Fibroblast of skin of left biceps (primary cell): ENCODE data around the gene LSMEM2.
A peak's percentile ranks its signal among the peaks of the same experiment; 100 is the strongest.
"Not testable (repeated sequence)": the region's sequence is repeated elsewhere in the genome, so short reads cannot be mapped to it uniquely, and the experiment has no call there.

ENCODE experiments used
- DNase-seq, 2 experiments: peaks; one replicate each; pipeline ENCODE4 v3.0.0-alpha.2; 2013; ENCODE audit warnings: low read depth in 2 of 2

The LSMEM2 gene

GRCh38 chr3:50245831-50246516 is 32.9 kb upstream of the LSMEM2 start:
- DNase-seq: peak; percentile 59 to 61

- peak; percentile 58 to 64 for DNase-seq
These were observed 32.4 kb upstream of the LSMEM2 start for GRCh38 chr3:50246517-50246954.

GRCh38 chr3:50248387-50248786 is 30.5 kb upstream of the LSMEM2 start:
- DNase-seq: no peak

- no peak for DNase-seq
These were observed 29.4 kb upstream of the LSMEM2 start for GRCh38 chr3:50249457-50249856.

GRCh38 chr3:50250514-50250913 is 28.4 kb upstream of the LSMEM2 start:
- DNase-seq: no peak

- no peak for DNase-seq
These were observed 27.7 kb upstream of the LSMEM2 start for GRCh38 chr3:50251220-50251619.

- DNase-seq: no peak
These were observed 24.2 kb upstream of the LSMEM2 start for GRCh38 chr3:50254577-50255250.

GRCh38 chr3:50255251-50255615 is 23.7 kb upstream of the LSMEM2 start:
- no peak for DNase-seq

GRCh38 chr3:50256978-50257890 is 21.7 kb upstream of the LSMEM2 start:
- no peak for DNase-seq

GRCh38 chr3:50258029-50258680 is 20.7 kb upstream of the LSMEM2 start:
- no peak for DNase-seq

- DNase-seq: no peak
These were observed 19.9 kb upstream of the LSMEM2 start for GRCh38 chr3:50258979-50259378.

GRCh38 chr3:50259432-50260026 is 19.4 kb upstream of the LSMEM2 start:
- no peak for DNase-seq

GRCh38 chr3:50260027-50260941 is 18.6 kb upstream of the LSMEM2 start:
- peak; percentile 42 to 43 for DNase-seq

- no peak for DNase-seq
These were observed 17.9 kb upstream of the LSMEM2 start for GRCh38 chr3:50260942-50261441.

GRCh38 chr3:50261505-50261904 is 17.4 kb upstream of the LSMEM2 start:
- DNase-seq: no peak

- not testable (repeated sequence) for DNase-seq
These were observed 16.7 kb upstream of the LSMEM2 start for GRCh38 chr3:50262200-50262599.

GRCh38 chr3:50262778-50263177 is 16.1 kb upstream of the LSMEM2 start:
- DNase-seq: no peak

GRCh38 chr3:50263478-50264382 is 15.2 kb upstream of the LSMEM2 start:
- no peak for DNase-seq

GRCh38 chr3:50264383-50264963 is 14.4 kb upstream of the LSMEM2 start:
- peak; percentile 91 to 93 for DNase-seq
